Measurements from ENCODE around the gene HSP90B1. TPM values are rescaled to one million over a fixed set of nuclear protein-coding genes. Genes with fewer than 3 reads are reported as not detected.

HSP90B1 gene
- total RNA-seq, 1 experiment from 2014 or later: 857 TPM

- H3K36me3 Mint-ChIP-seq (ENCODE audit: insufficient read depth, unreplicated experiment): peaks cover 71% of the 10 kb centered on the region
- no peaks in the 10 kb centered on the region for H3K27me3 Mint-ChIP-seq (ENCODE audit: insufficient read depth, unreplicated experiment)
- H3K4me1 Mint-ChIP-seq (ENCODE audit: low read depth, unreplicated experiment): no peaks in the 10 kb centered on the region
- intact Hi-C loops (cut with micrococcal nuclease; ENCODE audit: unreplicated experiment): no loop called here
- H3K4me3 Mint-ChIP-seq (ENCODE audit: unreplicated experiment): no peak overlapping the region
- Histone ChIP-seq H3K27me3 (replicated peaks; ENCODE audit: control insufficient read depth, insufficient read depth, low read length) (no peaks in the 10 kb centered on the region), H3K4me3 (ENCODE audit: low read depth, low read length) (no peak overlapping the region), H3K4me1 (no peaks in the 10 kb centered on the region), H3K9me3 (no peaks in the 10 kb centered on the region), H3K36me3 (ENCODE audit: control insufficient read depth, insufficient read depth, low read length) (peaks cover 6% of the 10 kb centered on the region)
- no TSS peak for BruUV-seq (replicated peaks)
- ChIA-PET POLR2A (interaction anchor here (1.1 kb wide), 1 partner anchor 19 kb away, joined by 5 read pairs; no protein-coding TSS in a partner anchor), CTCF (interaction anchor here (0.9 kb wide), 1 partner anchor 19 kb away, joined by 3 read pairs; the partner anchor contains the start of gene HSP90B1)
- DNase-seq: no peak
- H3K9me3 Mint-ChIP-seq (ENCODE audit: unreplicated experiment): no peaks in the 10 kb centered on the region
- no peak overlapping the region for H3K27ac Mint-ChIP-seq (ENCODE audit: unreplicated experiment)
- TF ChIP-seq CTCF (IDR thresholded peaks at IDR 0.05; ENCODE audit: insufficient read depth in 1 of 2, low read depth in 1 of 2, low read length in 1 of 2, severe bottlenecking in 1 of 2, unreplicated experiment in 1 of 2): no peak
Observed at GRCh38 chr12:103948746-103949406, 18.7 kb downstream of the HSP90B1 start.

- Mint-ChIP-seq H3K4me1 (ENCODE audit: low read depth, unreplicated experiment) (peaks cover 7% of the 10 kb centered on the region), H3K4me3 (ENCODE audit: unreplicated experiment) (no peak overlapping the region)
- BruUV-seq (replicated peaks): no TSS peak
Observed at GRCh38 chr12:103952497-103952896, 22.3 kb downstream of the HSP90B1 start.

More at GRCh38 chr12:103952497-103952896, 22.3 kb downstream of the HSP90B1 start:
- no peaks in the 10 kb centered on the region for H3K9me3 Mint-ChIP-seq (ENCODE audit: unreplicated experiment)
- no peak overlapping the region for H3K4me3 ChIP-seq (ENCODE audit: low read depth, low read length)
- DNase-seq: no peak
- ChIA-PET CTCF (no interaction called here), POLR2A (no interaction called here)
- no peak for TF ChIP-seq CTCF (IDR thresholded peaks at IDR 0.05; ENCODE audit: insufficient read depth in 1 of 2, low read depth in 1 of 2, low read length in 1 of 2, severe bottlenecking in 1 of 2, unreplicated experiment in 1 of 2)
- H3K27ac Mint-ChIP-seq (ENCODE audit: unreplicated experiment): no peak overlapping the region
- intact Hi-C loops (cut with micrococcal nuclease; ENCODE audit: unreplicated experiment): no loop called here
- no peaks in the 10 kb centered on the region for H3K27me3 ChIP-seq (replicated peaks; ENCODE audit: control insufficient read depth, insufficient read depth, low read length)
- peaks cover 4% of the 10 kb centered on the region for H3K4me1 ChIP-seq
- no peaks in the 10 kb centered on the region for H3K27me3 Mint-ChIP-seq (ENCODE audit: insufficient read depth, unreplicated experiment)
- no peaks in the 10 kb centered on the region for H3K9me3 ChIP-seq
- peaks cover 3% of the 10 kb centered on the region for H3K36me3 ChIP-seq (ENCODE audit: control insufficient read depth, insufficient read depth, low read length)
- peaks cover 57% of the 10 kb centered on the region for H3K36me3 Mint-ChIP-seq (ENCODE audit: insufficient read depth, unreplicated experiment)

Measured in Caco-2 (cell line).